Measurements from ENCODE around the gene ANO7.

The ANO7 gene

DNA sequence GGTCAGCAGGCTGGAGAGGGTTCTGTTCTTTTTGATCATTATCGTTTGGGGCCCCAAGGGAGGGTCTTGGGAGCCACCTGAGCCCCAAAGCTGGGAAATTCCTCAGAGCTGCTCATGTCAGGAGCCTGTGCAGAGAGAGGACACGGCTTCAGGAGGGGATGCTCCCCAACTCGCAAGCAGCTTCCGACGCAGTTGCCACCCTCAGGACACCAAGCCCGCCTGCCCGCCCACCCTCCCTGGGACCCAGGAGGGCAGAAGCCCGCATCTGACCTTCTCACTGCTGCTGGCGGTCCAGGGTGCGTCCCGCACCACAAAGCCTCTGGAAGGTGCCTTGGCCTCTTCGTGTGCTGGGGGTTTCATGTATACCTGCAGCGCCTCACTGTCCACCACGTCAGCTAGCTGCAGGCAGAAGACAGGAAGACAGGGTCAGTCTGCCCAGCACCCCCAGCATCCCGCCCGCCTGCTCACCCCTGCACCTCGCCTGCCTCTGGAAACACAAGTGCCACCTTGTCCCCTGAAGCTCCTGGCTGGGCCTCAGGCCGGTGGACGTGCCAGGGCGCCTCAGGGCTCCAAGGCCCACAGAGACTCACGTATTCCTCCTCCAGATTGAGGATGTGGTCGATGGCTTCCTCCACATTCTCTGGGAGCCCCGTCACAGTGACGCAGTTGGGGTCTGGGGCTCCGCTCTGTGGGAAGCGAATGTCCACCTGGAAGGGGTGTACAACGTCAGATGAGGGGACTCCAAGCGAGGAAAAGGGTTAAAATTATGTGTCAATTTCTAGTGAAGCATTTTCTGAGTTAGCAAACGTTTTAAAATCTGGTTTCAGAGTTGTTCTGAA lies 41.3 kb downstream of the ANO7 start:
- no peak for DNase-seq

DNA sequence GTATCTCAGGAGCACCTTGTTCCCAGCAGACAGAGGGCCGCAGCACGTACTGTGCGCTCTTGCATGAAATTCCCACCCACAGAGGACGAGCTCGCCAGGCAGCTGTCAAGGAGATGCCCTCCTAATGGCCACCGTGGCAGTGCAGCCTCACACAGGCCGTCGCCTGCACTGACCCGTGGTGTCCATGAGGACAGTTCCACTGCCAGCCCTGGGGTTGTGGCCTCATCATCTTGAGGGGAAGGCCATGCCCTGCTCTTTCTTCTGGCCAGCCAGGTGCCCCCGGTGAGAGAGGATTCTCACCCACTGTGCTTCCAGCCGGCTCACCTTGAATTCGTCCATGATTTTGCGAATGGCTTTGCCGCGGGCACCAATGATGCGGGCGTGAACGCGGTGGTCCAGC lies 42.0 kb downstream of the ANO7 start:
- no peak for DNase-seq

GRCh38 chr2:241232736-241233575 lies 44.5 kb downstream of the ANO7 start:
- DNase-seq = no peak

DNA sequence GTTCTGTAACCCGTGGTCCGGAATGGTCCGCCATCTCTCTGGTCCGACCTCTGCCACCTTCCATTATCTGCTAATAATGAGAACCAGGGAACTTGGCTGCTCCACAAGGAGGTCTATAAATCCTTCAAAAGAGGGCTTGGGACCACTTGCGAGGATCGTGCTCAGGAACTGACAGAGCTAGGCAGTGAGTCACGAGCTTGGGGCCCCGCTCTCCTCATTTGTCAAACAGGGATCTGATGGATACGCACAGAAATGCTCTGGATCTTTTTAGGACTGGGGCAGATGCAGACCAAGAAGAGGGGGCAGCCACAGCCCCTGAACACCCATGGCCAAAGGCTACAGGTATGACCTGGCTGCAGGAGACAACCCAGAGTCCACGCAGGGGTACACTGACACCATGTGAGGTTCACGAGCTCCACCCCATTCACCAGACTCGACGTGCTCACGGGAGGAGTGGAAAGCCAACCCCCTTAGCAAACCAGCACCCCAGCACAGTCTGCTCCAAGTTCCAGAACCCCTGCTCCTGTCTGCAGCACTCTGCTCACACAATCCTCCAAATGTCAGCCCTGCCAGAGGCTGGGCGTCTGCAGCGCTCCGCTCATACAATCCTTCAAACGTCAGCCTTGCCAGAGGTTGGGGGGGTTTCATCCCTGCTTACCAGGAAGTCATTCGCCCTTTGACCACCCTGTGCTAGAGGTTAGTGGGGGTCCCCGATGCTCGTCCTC lies 45.8 kb downstream of the ANO7 start:
- DNase-seq = no peak

DNA sequence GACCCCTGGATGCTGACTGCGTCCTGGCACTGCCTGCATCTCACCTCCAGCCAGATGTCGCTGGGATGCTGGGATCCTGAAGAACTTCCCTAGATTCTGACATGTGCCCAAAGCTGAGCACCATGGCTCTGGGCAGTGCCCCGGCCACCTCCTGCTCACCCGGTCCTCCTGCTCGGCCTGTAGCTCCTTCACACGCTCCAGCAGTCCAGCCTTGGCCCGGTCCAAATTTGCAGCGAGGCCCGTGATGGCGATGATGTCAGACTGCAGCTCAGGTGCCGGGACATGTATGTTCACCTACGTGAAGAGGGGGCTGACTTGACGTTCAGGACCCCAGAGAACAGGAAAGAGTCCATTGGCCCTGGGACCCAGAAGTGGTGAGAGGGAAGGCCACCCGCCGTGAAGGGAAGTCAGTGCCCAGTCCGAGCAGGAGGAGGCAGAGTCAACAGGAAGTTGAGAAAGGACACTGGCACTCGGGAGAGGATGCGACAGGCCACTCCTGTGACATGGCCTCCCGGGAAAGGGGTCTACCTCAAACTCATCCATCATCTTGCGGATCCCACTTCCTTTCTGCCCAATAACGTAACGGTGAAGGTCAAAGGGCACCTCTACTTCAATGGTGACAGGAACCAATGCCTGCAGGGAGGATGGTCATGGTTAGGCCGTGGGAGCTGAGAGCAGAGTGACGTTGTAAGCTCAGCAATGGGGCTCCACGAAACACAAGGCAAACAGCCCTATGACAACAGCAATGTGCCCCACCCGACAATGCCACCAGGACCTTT lies 46.7 kb downstream of the ANO7 start:
- no peak for DNase-seq

- DNase-seq = no peak
Measured at GRCh38 chr2:241235859-241236593, 47.5 kb downstream of the ANO7 start.

- peak; percentile 2 for DNase-seq
Measured at GRCh38 chr2:241237047-241237446, 48.6 kb downstream of the ANO7 start.

- peak; percentile 14 for DNase-seq
Measured at GRCh38 chr2:241237949-241238371, 49.5 kb downstream of the ANO7 start.

DNA sequence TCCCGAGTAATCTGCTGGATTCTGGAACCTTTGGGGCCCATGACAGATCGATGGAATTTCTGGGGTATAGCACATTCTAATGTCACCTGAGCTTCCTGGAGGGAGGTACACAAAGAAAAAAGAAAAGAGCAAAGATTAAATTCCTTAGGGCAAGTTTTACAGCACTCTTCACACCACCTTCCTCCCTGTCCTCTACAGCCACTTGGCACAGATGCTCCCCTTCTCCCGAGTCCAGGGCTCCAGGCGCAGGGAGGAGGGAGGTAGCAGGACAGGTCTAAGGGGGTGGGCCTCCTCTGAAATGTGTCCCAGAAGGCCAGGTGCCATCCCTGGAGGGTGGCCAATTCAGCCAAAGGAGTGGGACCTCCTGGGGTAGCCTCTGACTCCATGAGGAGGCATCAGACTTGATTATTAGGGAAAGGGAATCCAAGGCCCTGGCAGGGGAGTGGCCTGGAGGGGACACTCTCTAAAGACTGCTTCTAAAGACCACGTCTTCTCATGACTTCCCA lies 50.3 kb downstream of the ANO7 start:
- DNase-seq = no peak

DNA sequence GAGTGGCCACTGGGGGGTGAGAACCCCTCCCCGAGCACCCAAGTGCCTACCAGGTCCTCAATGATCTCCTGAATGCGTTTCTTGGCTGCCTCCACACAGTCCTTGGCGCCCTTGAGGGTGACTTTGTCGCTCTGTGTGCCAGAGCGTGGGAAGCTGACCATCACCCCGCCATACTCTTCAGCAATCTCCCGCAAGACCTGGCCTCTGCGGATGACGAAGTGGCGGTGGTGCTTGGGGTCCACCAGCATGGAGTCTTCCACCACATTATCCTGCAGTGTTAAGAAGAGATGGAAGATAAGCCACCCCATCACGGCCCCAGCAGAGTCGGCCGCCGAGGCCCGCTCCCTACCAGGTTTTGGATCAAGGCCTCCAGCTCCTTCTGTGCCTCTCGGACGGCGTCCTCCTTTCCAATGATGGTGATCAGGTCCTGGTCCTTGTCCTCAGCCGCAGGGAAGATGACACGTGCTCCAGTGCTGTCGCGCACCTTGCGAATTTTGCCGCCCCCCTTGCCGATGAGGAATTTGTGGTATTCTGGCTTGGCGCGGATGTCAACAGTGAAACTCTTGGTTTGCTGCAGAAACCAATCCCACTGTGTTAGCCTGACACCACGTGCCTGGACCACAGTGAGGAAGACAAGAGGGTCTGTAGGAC lies 51.2 kb downstream of the ANO7 start:
- no peak for DNase-seq

DNA sequence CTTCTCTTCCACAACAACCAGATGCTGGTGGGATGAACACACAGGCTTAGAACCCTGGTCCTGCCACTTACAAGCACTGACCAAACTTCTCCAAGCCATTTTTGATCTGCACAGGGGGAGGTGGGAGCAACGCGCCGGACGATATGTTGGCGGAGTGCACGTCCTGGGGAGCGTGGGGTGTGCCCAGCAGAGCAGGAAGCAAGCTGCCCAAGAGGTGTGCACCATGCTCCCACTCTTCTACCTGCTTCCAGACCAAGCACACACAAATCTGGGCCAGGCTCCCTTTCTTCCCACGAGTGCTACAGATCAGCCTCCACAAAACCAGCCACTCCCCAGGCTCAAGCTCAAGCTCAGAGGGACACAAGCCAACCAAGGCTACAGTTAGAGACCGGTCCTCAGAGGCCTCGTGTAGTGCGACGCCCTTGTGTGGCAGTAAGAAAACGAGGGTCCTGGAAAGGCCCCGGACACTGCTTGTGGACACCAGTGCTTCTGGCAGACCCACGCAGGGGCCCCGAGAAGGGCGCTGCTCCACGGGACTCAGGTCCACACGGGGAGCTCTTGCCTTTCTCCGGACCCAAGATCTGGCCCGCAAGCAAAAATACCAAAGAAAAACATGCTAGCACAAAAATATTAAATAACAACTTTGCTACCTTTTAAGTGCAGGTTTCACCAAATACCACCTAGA lies 52.0 kb downstream of the ANO7 start:
- DNase-seq = no peak

GRCh38 chr2:241241669-241242068 lies 53.2 kb downstream of the ANO7 start:
- no peak for DNase-seq

- DNase-seq = no peak
Measured at GRCh38 chr2:241242306-241242705, 53.8 kb downstream of the ANO7 start.

- DNase-seq = no peak
Measured at GRCh38 chr2:241244368-241244767, 55.9 kb downstream of the ANO7 start.

- DNase-seq = no peak
Measured at GRCh38 chr2:241248289-241248688, 59.8 kb downstream of the ANO7 start.

GRCh38 chr2:241248897-241249296 lies 60.4 kb downstream of the ANO7 start:
- no peak for DNase-seq

DNA sequence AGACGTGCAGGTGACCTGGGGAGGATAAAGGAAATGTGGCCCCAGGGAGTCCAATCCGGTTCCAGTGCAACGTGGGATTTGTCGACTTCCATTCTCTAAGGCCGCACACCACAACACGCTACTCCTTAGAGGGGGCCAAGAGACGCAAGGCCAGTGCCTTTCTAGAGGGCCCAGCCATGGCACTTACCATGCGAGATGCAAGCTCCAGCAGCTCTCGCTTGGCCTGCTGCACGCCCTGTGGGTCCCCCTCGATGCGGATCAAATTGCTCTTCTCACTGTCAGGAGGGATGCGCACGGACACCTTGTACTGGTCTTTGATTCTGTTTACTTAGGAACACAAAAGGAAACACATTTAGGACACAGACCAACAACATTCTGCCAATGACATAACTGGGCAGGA lies 61.2 kb downstream of the ANO7 start:
- no peak for DNase-seq

DNA sequence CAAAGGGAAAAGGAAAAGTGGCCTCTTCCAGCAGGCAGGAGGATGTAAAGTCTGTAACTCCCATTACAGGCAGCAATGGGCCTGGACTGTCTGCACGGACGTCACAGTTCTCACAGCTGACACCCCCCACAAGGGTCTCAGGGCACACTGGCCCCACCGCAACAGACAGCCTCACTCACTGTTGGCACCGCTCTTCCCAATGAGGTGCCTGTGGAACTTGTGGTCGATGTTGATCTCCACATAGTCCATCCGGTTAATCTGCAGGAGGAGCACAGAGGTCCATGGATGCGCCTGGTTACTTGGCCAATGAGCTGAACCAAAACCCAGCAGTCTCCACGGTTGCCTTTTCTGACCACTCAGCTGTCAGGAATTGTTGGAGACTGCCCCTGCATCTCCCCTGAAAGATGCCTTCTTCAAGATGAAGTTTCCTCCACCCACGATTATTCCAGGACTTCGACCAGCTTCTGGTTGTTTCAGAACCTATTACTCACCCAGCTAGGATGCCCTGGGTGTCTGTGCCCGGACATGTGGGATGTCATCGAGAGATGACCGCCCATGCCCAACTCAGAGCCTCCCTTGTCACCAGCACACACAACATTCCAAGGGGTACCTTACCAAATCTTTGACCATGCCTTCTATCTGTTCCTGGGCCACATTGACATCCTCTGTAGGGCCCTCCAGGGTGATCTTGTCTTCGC lies 64.5 kb downstream of the ANO7 start:
- DNase-seq = no peak

DNA sequence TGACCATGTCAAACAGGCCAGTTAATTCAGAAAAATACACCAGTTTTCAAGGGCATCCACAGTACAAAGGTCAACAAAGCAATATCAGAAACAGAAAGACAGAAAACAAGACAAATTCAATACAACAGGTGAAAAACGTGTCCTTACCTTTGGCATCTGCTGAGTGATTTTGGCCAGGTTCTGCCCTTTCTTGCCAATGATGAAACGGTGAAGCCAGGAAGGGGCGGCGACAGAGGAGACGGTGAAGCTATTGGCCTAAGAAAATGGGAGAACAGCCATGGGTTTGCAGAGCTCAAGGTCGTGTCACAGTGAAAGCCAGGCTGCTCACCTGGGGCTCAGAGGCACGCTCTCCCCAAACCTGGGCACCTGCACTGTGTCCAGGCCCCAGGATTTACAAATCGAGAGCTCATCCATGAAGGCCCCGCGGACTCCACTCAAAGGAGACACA lies 66.5 kb downstream of the ANO7 start:
- no peak for DNase-seq
